Measurements from ENCODE around the gene NAA38.

Gene NAA38, protein sequence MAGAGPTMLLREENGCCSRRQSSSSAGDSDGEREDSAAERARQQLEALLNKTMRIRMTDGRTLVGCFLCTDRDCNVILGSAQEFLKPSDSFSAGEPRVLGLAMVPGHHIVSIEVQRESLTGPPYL

DNA sequence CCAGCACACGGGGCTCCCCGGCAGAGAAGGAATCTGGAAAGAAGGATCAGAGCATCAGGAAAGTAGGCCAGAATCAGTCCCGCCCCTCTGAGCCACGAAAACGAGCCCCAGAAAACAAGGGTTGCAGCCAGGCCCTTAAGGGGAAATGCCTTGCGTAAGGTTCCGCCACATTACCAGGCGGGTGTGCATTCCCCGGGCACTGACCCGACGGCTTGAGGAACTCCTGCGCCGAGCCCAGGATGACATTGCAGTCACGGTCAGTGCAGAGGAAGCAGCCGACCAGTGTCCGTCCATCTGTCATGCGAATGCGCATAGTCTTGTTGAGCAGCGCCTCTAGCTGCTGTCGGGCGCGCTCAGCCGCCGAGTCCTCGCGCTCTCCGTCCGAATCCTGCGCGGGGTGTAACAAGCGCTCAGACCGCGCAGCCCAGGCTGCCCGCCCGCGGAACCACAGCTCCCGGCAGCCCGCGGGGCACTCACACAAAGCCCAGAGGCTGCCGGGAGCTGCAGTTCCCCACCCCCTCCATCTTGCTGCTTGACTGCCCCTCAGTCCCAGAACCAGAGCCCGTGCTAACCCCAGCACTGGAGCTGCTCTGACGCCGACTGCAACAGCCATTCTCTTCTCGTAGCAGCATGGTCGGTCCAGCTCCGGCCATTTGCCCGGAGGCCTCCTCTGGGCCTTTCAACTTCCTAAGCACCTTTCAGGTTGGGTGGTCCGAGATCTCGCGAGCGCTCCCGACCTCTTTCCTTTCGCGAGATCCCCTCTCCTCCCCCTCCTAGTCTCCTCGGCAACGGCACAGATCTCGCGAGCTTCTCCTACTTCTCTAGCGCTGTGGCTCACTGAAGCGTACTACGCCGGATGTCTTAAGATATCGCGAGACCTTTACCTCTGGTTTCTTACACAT lies at the start of gene NAA38:
TSS of gene NAA38 (minus strand) at position 749 of the 902 bp plus-strand sequence. CDS start at position 653, 96 bp downstream.
- peak; percentile 97 to 99 for DNase-seq

DNA sequence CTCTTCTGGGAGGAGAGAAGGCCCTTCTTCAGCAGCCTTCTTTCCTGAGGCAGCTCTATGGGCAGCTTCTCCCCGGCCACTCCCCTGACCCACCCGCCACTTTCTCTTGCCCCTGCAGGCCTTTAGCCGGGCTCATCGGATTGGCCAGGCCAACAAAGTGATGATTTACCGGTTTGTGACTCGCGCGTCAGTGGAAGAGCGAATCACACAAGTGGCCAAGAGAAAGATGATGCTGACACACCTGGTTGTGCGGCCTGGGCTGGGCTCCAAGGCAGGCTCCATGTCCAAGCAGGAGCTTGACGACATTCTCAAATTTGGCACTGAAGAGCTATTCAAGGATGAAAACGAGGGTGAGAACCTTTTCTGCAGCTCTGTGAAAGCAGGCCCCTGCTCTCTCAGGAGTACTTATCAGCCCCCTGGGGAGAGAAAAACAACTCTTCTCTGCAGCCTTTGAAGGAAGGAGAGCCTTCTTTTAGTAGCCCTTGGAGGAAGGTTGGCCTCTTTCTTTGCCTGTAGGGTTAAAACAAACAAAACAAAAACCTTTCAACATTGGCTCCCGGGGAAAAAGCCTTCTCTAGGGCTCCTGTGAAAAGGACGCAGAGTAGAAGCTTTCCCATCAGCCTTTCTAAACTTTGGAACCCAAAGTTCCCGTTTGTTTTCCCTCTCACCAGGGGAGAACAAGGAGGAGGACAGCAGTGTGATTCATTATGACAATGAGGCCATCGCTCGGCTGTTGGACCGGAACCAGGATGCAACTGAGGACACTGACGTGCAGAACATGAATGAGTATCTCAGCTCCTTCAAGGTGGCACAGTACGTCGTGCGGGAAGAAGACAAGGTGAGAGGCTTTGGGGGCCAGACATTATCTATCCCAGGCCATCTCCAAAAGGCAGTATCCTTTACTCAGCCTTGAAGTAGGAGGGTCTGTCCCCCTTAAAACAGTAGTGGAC lies 46.1 kb upstream of the NAA38 start:
- no peak for DNase-seq

GRCh38 chr17:7897773-7898172 lies 40.4 kb upstream of the NAA38 start:
- DNase-seq: peak; percentile 20 to 82

DNA sequence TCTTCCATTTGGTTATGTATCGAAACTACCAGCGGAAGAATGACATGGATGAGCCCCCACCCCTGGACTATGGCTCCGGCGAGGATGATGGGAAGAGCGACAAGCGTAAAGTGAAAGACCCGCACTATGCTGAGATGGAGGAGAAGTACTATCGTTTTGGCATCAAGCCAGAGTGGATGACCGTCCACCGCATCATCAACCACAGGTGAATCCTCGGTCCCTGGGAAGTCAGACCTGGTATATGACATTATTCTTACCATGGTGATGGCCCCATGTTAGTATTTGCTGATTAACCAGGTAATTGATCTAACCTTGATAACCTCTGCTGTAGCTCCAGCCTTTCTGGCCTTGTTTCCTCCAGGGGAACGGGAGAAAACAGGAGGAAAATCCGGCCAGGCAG lies 39.7 kb upstream of the NAA38 start:
- no peak for DNase-seq

DNA sequence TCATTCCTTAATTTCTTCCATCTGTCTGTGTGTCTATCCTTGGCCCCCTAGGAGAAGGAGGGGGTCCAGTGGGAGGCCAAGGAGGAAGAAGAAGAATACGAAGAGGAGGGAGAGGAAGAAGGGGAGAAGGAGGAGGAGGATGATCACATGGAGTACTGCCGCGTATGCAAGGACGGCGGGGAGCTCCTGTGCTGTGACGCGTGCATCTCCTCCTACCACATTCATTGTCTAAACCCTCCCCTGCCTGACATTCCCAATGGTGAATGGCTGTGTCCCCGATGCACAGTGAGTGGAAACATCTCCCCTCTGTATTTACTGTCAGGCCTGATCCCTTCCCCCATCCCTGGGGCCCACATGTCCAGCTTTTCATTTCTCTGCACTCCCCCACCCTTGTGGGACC lies 37.5 kb upstream of the NAA38 start:
- no peak for DNase-seq

- no peak for DNase-seq
Observed at GRCh38 chr17:7894226-7894625, 36.9 kb upstream of the NAA38 start.

GRCh38 chr17:7893187-7893880 lies 36.0 kb upstream of the NAA38 start:
- no peak for DNase-seq

DNA sequence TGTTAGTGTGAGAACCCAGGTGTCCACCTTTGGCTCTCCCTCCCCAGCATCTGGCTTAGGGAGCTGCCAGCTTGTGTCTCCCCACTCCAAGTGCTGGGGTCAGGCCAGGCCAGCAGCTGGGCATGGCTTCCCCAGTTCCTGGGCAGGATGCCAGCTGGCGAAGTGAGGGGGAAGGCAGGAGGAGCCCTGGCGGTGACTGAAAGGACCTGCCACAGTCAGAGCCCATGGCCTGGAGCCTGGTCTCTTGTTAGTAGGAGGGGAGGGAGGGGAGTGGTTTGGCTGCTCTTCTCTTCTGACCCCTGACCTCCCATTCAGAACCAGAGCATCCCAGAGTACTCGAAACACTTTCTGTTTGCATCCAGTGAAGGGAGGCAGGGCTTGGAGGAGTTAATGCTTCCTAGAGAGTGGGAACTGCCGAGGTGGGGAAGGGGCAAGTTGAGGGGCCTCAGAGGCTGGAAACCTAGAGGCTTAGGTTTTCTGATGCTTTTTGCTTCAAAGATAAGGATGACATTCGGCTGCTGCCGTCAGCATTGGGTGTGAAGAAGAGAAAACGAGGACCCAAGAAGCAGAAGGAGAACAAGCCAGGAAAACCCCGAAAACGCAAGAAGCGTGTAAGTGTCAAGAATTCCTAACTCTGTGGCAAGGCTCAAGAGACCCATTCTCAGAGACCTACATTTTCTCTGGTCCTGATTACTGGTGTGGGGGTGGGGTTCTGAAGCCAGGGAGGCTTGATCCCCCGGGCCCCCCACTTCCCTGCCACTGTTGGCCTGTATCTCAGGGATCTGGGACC lies 32.0 kb upstream of the NAA38 start:
- DNase-seq: peak; percentile 95 to 96

- no peak for DNase-seq
Observed at GRCh38 chr17:7888184-7888920, 31.0 kb upstream of the NAA38 start, which contains the start of gene CHD3. TSS of gene CHD3 (plus strand) at chr17:7888789. CDS start at chr17:7889001, 212 bp downstream.

DNA sequence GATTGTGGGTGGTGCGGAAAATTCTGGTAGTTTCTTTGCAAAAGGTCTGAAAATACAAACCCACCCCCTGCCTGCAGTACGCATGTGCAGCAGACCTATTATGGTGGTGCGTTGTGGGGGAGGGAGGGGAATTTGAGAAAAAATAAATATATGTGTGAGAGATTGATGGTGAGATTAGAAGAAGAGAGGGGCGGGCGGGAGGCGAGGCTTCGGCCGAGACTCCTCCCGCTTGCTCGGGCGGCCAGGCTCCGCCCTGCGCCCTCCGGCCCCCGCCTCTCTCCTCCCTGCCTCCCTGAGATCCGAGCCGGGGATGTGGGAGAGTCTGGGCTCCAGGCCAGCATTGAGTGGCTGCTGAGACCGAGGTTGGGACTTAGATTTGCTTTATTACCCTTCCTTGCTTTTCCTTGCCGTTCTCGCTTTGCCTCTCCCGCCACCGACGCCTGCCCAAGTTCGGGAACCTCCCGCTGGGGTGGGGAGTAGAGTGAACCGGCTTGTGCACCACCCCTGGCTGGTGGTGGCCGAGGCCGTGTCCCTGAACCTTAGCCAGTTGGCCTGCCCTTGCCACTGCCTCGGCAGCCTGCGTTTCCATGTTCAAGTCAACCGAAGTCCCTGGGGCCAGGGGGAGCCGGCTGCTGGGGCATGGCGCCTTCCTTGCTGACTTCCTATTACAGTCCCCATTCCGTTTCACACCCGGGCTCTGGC lies 30.3 kb upstream of the NAA38 start:
- peak; percentile 82 to 90 for DNase-seq

- DNase-seq: no peak
Observed at GRCh38 chr17:7887038-7887481, 29.7 kb upstream of the NAA38 start.

DNA sequence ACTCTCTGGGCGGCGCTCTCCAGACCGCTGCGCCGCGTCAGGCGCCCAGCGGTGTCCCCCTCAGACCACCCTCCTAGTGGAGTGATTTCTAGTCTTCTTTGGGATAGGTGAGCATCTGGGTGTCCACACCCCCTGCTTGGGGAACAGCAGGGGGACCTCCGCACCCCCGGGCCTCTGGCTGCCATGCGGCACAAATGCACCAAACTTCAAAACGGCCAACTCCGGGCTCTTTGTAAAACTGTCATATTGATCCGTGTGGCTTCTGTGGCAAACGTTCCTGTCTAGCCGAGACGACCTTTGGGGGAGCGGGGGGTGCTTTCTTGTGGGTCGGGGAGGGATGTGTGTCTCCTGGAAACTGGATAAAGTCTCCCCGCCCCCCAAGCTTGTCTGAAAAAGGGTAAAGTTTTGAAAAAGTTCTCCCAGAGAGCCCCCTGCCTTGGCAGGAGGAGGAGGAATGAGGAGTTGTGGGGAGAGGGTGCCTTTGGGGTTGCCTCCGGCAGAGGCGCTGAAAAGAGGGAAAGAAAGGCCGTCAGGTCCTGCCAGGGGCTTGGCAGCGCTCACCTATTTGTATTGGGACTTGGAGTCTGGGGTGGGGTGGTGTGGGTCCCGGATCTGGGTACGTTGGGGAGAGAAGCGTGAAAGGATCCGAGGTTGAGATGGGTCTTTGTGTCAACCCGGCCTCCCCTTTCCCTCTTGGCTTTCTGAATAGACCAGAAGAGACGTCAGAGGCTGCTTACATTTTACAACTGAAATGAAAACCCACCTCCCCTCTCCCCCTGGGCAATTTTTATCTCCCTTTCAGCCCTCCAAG lies 29.1 kb upstream of the NAA38 start:
- no peak for DNase-seq

DNA sequence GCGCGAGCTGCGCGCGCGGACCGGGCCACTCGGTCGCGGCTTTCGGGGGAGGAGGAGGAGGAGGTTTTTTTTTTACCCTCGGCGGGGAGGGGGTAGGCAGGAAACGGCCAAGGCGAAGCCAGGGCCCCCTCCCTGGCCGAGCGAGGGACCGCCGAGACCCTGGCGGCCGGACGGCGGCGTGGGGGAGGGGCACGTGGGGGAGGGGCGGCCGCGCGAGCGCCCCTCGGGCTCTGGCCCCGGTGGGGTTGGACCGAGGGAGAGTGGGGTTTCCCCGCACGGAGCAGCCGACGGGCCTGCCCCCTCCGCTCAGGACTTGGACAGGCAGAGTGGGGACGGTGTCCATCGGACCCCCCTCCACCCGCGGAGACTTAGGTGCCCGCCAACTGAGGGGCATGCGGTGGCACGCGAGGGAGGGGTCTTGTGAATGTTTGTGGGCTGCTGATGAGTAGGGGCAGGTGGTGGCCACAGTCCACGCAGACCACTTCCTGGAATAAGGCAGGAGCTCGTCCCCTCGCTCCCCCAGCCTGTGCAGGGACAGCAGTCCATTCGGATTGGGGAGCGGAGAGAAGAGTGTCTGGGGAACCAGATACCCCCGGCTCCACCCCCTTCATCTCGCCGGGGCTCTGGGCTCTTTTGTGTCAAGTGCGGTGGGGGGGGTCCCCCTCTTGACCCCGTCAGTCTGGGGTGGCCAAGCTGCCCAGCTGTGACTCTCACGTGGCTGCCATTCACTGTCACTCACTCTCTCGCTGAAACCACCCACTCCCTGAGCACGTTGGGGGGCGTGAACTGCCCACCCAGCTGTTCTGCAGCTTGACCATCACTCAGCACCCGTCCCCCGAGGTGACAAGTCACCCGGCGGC lies 28.2 kb upstream of the NAA38 start:
- DNase-seq: peak in 1 of 2 donors; percentile 36

DNA sequence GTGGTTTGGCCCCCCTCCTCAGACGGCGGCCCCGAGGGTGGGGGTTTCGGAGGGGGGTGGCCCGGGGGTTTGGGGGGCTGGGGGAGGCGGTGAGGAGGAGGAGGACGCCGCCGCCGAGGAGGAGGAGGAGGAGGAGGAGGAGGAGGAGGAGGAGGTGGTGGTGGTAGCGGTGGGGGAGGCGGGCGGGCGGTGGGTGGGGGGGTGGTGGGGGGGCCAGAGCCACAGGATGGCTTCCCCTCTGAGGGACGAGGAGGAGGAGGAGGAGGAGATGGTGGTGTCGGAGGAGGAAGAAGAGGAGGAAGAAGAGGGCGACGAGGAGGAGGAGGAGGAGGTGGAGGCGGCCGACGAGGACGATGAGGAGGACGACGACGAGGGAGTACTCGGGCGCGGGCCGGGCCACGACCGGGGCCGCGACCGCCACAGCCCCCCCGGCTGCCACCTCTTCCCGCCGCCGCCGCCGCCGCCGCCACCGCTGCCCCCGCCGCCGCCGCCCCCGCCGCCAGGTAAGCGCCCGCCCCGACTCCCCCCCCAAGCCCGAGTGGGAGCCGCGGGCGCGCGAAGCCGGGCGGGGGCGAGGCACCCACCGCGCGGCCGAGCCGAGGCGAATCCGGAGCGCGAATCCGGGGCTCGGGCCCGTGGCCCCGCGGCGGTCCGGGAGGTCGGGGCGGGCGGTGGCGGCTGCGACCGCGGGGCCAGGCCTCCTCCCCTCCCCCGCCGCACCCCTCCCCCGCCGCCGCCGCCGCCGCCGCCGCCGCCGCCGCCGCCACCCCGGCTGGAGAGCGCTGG lies 27.4 kb upstream of the NAA38 start:
- no peak for DNase-seq

DNA sequence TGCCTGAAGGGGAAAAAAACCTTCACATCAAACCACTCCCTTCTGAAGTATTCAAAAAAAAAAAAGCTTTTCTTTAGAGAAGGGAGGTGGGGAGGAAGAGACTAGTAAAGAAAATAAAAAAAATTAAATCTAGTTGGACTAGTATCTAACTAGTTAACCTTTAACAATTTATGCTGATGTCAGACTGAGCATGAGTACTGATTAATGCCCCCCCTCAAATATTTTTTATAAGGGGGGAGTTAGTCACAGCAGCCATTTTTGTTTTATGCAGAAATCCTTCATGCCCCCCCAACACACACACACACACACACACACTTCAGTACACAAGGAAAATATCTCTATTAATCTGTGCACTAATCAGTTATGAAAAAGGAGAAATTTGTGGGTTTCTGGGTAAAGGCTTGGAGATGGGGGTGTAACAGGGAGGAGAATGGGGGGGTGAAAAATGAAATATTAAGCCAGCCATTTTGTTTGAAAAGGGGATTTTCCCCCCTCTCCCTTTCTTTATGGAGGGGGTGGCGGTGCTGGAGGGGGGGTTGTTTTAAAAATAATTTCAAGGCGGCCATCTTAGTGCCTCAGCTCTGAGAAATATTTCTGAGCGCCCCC lies 26.5 kb upstream of the NAA38 start:
- no peak for DNase-seq

DNA sequence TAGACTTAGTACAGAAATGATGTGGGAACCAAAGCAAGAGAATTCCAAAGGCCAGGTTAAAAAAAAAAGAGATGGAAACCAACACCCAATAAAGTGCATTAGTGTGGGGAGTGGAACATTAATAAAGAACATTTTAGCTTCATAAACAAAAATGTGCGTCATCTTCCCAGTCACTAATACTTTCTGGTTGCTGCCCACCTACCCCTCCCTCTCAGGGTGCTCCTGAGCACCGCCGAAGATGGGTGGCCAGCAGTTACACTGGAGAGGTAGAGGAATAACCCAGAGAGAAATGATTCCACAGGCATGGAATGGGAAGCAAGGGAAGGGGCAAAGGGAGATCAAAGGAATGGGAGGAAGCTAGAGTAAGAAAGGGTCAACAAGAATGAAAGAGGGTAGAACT lies 25.3 kb upstream of the NAA38 start:
- DNase-seq: no peak

DNA sequence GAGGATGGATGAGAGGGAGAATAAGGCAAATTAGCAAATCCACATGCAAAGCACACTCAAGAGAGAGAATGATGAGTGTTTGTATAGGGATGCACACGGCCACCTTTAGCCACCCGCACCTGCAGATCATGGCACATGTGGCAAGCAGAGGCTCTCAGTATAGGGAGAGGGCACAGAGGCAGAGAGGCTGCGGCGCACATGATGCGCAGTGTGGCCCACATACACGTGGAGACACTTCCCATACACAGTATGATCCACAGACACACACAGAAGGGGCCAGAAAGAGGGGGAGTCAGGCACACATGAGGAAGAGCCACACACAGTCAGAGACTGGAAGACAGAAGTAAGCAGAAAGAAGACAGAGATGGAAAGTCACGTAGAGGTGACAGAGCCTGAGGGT lies 24.7 kb upstream of the NAA38 start:
- DNase-seq: no peak
